ENCODE data around the gene TMEM229B.

TMEM229B gene

DNA sequence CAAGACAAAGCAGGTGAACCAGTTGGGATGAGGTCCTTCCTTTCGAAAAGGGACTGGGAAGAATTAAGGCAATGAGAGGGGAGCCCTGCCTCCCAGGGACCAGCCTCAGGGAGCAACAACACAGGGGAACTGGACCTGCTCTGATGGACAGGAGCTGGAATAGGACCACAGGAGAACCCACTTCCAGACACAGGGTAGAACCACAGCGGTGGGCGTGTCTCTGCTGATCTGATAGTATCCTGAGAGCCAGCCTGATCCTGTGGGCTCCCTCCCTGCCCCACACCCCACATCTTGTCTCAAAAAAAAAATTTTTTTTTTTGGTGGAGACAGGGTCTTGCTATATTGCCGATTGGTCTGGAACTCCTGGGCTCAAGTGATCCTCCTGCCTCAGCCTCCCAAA is 62.9 kb downstream of the TMEM229B start:
- DNase-seq: no peak

DNA sequence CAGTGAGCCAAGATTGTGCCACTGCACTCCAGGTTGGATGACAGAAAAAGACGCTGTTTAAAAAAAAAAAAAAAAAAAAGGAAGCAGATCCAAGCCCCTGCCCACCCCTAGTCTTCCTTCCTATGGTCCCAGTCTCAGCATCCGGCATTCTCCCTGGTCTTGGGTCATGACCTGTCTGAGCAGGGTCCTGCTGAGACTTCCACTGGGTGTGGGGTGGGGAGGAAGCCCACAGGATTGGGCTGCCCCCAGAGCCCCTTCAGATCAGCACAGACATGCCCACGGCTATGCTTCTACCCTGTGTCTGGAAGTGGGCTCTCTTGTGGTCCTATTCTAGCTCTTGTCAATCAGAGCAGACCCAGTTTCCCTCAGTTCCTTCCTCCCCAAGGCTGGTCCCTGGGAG is 64.0 kb downstream of the TMEM229B start:
- DNase-seq: no peak

DNA sequence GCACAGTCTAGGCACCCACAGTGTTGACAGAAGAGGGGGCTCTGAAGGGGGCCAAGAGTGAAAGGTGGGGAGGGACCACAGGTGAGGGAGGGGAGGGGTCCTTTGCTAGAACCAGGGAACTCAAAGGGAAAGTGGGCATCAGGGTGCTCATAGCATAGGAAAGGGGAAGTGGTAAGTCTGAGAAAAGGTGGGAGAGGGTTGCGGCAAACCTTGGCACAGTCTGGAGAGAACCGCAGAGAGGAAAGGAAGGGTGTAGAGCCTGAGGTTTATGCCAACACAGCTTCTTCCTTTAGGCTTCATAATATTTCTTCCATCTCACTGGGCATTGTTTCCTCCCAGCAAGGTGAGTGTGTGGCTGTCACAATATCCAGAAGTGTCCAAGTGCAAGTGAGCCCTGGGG is 65.1 kb downstream of the TMEM229B start:
- no peak for DNase-seq

DNA sequence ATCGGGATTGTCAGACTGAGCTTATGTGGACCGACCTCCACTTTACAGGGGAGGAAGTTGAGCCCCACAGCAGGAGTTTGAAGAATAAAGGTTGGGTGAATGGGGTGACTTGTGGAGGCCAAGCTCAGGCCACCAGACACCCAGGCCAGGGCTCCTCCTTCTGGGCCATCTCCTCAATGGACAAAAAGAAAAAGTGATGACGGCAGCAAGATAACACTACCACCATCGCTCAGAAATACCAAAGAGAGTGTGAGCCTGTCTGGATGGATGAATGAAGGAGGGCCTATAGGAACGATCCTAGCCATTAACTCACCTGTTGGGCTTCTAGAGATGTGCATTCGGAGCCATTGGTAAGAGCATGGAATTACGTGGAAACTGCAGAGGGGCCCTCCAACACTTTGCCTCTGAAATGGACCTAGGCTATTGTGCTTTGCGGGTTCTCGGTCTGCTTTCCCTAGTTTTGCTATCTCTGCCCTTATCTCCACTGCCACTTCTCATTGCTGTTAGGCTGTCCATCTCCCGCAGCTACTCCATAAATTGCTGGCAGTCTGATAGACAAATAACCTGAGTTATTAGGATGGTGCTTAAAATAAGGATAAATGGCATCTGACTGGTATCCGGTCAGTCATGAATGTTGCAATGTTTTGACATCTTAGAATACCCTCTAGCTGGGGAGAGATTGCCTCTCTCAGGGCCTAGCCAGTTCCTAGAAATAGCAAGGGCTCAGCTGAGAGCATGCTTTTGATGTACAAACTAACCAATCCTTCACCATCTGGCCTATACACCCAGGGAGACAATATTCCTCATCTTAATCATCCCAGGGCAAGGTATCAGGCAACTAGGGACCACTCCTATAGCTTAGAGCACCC is 66.9 kb downstream of the TMEM229B start:
- DNase-seq: no peak
